ENCODE measurements around the gene APOB.
A peak's percentile ranks its signal among the peaks of the same experiment; 100 is the strongest.

APOB gene

GRCh38 chr2:20984408-20984807 lies 59.5 kb downstream of the APOB start:
- DNase-seq (ENCODE audit: low spot score) = no peak

GRCh38 chr2:20983844-20984243 lies 60.0 kb downstream of the APOB start:
- DNase-seq (ENCODE audit: low spot score) = no peak

DNA sequence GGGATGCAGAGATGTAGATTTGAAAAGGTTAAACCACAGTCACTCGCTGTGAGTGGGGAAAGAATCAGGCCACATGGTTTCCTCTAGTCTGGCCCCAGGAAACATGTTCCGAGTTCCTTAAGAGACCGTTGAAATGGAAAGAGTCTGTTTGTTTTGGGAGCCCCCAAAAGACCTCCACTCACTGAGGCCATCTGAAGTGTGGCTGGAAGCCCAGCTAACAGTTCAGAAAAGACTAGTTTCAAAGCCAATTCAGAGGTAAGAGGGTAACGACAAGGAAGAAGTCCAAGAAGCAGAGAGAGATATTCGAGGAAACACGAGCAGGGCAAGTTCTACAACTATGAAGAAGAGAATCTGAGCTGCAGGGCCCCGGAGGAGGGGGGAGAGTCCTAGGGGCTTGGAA lies 61.0 kb downstream of the APOB start:
- DNase-seq (ENCODE audit: low spot score) = no peak

GRCh38 chr2:20977520-20978180 lies 66.2 kb downstream of the APOB start:
- DNase-seq (ENCODE audit: low spot score) = no peak

DNA sequence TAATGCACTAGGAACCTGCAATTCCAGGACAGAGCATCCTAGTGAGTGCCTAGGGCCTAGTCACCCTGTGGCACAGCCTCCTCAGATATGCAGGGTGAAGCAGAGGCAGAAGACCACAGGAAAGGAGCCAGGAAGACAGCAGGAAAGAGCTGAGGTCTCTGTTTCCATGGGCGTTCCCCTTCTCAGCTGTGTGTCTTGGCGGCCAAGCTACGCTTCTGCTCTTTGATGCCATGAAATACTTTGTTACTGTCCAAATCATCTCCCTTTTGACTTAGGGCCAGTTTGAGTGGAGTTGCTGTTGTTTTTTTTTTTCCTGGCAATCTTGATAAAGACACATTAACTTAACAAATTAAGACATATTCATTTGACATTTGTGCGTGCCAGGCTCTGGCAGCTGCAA lies 67.3 kb downstream of the APOB start:
- DNase-seq (ENCODE audit: low spot score) = no peak

GRCh38 chr2:20972792-20973565 lies 70.9 kb downstream of the APOB start:
- DNase-seq (ENCODE audit: low spot score) = no peak

DNA sequence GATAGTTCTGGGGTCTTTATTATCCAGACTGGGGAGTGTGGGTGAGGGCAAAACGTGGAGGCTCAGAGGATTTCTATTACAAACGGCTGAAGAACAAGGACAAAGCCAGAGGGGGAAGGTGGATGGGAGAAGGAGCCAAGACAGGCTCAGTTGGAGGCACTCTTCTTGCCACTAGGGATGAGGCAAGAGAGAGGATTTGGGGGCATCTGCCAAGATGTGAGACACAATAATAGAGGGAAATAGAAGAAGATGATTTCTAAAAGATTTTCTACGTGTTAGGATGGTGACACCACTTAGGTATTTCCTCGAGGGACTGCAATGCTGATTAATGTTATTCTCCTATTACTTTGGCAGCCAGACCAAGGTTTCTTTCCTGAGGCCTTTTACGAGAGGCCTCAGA lies 71.8 kb downstream of the APOB start:
- no peak for DNase-seq (ENCODE audit: low spot score)

DNA sequence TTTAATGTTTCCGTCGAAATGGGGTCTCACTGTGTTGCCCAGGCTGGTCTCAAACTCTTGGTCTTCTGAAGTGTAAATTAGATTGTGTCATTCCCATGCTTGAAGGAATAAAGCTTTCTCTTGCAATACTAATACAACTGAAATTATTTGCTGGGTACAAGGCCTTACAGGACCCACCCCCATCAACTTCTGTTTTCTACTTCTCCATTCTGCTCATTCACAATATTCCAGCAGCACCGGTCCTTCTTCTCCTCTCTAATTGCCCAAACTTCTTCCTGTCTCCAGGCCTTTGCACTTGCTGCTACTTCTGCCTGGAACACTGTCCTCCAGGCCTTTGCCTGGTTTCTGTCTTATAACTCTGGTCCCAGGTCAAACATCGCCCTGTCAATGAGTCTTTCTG lies 73.8 kb downstream of the APOB start:
- DNase-seq (ENCODE audit: low spot score) = no peak

DNA sequence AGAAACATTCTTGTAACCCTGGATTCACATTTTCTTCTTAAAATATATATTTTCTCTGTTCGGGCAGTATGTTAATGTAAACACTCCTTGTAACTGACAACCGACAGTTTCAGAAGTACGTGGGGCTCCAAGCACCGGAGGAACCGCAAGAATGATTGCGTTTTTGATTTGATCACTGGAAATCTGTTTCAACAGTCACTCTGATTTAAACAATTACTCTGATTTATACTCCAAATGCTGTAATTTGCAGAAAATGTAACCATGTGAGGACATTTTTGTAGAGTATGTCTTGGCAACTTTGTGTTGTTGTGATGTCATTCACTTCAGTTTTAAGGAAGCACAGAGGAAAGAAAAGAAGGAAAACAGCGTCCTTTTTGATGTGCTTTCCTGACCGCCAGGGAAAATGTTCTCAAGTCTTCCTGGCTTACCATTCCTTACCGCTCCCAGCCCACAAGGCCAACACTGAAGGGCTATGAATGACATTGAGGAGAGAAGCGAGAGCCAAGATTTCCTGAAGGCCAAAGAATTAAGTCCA lies 77.7 kb downstream of the APOB start:
- no peak for DNase-seq (ENCODE audit: low spot score)

GRCh38 chr2:20965221-20965620 lies 78.7 kb downstream of the APOB start:
- no peak for DNase-seq (ENCODE audit: low spot score)

DNA sequence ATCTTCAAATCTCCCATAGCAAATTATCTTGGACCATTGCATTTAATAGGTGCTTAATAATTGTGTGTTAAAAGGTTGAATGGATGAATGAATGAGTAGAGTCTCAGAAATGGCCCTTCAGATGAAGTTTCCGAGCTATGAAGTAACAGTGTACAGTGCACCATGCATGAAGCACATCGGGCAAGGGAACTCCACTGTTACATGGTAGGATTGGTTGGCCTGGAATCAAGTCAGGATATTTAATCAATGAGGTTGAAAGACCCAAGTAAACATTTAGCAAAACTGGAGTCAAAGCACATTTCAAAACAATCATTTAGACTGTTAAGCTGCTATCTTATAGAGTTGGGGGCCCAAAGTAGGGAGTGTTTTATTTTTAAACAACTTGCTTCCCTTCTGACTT lies 80.0 kb downstream of the APOB start:
- no peak for DNase-seq (ENCODE audit: low spot score)

DNA sequence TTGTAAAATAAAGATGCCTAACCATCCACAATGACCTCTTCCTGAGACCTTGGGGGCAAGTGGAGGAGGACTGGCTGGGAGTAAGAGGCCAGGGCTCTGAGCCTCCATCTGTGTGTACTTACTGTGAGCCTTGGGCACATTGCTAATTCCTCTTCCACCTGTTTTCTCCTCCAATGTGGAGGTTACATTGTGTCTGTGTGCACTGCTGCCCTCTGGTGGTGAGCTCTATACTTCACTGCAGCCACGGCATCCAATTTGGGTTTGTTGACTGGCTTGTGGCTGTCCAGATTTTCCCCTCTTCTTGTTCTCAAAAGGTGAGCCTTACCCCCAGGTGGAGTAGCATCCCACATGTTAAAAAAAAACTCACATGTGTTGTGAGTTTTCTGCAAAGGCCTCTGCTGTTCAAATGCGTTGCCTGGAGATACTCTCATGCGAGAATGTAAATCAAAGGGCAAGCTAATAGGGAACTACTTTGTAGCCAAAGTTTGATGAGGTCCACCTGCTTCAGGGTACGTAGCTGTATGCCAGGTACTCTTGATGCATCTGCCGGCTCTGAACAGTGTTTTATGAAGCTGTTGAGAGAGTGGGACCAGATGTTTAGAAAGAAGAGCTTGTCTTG lies 80.8 kb downstream of the APOB start:
- peak; percentile 66 for DNase-seq (ENCODE audit: low spot score)

DNA sequence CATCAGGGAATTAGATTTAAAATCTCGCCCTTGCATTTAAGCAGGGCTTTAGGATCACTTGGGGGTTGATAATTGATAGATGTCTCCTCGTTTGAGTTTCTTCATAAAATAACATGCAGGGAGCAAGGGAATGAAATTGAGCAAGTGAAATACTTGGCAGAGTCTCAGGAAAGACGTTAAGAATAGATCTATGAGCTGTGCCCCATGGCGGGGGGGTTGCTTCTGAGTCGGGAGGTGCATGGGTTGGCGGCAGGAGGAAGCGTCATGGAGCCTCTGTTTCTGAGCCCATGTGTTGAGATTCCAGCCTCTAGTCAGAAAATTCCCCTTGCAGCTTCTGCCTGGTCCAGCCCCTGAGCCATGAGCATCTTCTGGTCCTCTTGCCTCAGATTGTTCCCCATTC lies 82.0 kb downstream of the APOB start:
- no peak for DNase-seq (ENCODE audit: low spot score)

DNA sequence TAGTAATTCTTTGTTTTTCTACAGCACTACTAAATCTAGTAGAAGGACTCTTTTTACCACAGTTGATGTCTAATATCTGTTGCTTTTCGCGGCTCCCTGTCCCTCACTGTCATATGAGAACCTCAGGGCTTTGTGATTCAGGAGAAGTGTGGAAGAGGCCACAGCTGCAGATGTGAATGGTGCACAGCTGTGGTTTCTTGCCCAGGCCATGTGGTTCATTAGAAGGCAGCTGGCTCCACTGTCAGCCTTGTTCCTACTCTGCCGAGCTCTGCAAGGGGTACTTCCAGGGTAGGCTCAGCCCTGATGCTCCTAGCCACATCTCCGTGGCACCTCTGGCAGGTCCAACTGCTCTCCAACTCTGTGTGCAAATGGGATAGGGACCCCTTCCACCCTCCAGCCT lies 83.9 kb downstream of the APOB start:
- DNase-seq (ENCODE audit: low spot score) = no peak

DNA sequence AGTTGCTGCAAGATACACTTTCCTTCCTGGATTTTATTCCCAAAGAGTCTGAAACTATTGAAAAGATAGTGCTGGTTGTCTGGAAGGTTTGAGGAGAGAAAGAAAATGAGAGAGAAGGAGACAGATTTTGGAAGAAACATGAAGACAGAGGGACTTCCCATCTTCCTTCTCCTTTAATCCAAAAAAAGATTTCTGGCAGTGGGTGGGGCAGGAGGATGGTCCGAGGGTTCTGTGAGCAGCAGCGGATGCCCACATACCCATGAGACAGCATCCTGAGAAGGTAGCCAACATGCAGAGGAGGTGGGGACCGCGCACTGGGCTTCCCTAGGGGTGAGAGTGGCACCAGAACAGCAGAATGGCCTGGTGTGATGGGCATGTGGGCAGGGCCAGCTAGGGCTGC lies 84.6 kb downstream of the APOB start:
- no peak for DNase-seq (ENCODE audit: low spot score)

- no peak for DNase-seq (ENCODE audit: low spot score)
Observed at GRCh38 chr2:20957788-20958525, 85.9 kb downstream of the APOB start.

GRCh38 chr2:20955277-20956026 lies 88.4 kb downstream of the APOB start:
- DNase-seq (ENCODE audit: low spot score) = no peak

DNA sequence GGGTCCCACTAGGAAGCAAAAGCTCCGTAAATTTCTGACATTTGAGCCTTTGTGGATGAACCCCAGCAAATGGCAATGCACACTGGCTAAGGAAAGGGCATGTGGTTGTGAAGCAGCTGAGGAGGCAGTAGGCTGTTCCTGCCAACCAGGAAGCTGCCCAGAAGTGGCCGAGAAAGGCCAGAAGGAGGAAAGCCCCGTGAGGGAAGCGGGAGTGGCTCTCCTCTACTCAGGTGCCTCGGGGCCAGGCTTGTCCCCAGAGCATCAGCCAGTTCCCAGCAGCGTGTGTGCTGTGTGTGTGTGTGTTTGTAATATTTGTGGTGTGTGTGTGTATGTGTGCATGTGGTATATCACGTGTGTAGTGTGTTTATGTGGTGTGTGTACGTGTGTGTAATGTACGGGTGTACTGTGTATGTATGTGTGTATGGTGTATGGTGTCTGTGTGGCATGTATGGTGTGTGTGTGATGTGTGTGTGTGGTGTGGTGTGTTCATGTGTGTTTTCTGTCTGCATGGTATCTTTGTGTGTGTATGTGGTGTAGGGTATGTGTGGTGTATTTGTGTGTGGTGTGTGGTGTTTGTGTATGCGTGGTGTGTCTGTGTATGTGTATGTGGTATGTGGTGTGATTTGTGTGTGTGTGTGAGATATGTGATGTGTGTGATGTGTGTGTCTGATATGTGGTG lies 90.6 kb downstream of the APOB start:
- no peak for DNase-seq (ENCODE audit: low spot score)

All from CD4-positive, alpha-beta T cell treated with Interleukin-2 at 100 ng/mL for 4 hours (primary cell).